ENCODE results near the gene HOMER2.

DNA sequence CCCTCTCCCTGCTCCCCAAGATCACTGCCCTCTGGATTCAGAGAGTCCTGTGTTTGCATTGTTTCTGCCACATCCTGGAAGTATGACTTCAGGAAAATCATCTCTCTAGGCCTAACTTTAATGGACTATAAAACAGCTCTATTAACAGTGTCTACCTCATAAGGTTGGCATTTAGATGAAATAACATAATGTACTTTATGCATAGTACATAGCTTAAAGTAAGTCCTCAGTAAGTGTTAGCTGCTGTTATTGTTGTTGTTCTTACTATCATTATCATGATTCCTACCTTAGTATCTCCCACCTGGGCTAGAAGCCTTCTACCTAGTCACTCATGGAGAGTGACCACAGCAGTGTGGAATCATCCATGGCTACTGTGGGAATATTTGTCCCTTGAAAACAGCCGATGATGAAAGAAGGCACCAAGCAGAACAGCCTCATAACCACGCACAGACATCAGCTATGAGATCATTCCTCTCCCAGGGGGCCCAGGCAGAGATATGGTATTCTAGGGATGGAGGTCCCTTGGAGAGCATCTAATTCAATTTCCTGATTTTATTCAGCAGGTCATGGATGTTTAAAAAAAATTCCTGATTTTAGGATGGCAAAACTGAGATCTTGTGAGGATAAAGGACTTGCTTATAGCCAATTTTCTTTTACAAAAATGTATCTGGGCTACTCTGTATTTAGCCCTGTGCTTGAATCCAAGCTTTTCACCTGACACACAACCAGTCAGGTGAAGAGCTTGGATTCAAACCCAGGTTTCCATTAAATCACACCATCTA is 148.5 kb downstream of the HOMER2 start:
- TF ChIP-seq, protein P1, sequence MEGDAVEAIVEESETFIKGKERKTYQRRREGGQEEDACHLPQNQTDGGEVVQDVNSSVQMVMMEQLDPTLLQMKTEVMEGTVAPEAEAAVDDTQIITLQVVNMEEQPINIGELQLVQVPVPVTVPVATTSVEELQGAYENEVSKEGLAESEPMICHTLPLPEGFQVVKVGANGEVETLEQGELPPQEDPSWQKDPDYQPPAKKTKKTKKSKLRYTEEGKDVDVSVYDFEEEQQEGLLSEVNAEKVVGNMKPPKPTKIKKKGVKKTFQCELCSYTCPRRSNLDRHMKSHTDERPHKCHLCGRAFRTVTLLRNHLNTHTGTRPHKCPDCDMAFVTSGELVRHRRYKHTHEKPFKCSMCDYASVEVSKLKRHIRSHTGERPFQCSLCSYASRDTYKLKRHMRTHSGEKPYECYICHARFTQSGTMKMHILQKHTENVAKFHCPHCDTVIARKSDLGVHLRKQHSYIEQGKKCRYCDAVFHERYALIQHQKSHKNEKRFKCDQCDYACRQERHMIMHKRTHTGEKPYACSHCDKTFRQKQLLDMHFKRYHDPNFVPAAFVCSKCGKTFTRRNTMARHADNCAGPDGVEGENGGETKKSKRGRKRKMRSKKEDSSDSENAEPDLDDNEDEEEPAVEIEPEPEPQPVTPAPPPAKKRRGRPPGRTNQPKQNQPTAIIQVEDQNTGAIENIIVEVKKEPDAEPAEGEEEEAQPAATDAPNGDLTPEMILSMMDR (IDR thresholded peaks at IDR 0.05; ENCODE audit: extremely low read depth in 1 of 2, insufficient read depth in 1 of 2, low read depth in 1 of 2, low read length in 2 of 2) = no peak
- TF ChIP-seq MYC (IDR thresholded peaks at IDR 0.05; ENCODE audit: low read depth, low read length) = no peak

Measured in endothelial cell of umbilical vein (primary cell).